NCI-H748 treated with DMSO at 0.1 percent for 48 hours (cell line): ENCODE results near the gene CEACAM7.
A peak's percentile ranks its signal among the peaks of the same experiment; 100 is the strongest.
"Not testable (repeated sequence)": the region's sequence is repeated elsewhere in the genome, so short reads cannot be mapped to it uniquely, and the experiment has no call there.

ENCODE experiments used
- DNase-seq: peaks from one replicate; lab custom pipeline; 2025; lab: John Stamatoyannopoulos, UW

CEACAM7 gene

DNA sequence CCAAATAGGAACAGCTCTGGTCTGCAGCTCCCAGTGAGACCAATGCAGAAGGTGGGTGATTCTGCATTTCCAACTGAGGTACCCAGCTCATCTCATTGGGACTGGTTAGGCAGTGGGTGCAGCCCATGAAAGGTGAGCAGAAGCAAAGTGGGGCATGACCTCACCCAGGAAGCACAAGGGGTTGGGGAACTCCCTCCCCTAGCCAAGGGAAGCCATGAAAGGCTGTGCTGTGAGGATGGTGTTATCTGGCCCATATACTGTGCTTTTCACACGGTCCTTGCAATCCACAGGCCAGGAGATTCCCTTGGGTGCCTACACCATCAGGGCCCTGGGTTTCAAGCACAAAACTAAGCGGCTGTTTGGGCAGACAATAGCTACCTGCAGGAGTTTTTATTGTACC lies 31.3 kb downstream of the CEACAM7 start:
- DNase-seq = not testable (repeated sequence)

DNA sequence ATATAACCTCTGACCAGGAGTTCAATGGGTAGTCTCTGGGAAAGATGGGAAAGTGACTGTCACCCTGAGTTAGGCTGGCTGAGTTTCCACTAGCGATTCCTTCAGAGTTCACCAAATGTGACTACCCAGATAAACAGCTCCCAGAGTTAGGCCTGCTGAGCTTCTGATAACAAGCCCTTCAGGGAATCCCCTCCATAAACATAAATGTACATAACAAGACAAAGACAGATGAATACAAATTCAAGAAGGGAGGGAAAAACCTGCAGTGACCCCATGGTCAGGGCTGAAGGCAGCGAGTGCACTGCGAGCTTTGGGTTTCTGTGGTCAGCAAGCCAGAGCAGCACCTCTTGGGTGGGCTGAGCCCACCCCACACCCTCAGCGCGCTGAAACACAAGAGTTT lies 35.8 kb downstream of the CEACAM7 start:
- DNase-seq = no peak

DNA sequence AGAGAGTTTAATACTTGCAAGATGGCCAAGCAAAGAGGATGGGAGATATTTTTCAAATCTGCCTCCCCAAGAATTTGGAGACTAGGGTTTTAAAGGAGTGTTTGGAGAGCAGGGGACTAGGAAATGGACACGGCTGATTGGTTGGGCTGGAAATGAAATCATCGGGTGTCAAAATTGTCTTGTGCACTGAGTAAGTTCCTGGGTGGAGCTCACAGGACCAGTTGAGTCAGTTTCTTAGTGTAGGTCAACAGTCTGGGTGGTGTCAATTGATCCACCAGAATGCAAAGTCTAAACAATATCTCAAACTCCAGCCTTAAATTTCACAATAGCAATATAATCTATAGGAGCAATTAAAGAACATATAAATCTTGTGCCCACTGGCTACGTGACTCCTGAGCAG lies 38.2 kb downstream of the CEACAM7 start:
- no peak for DNase-seq

DNA sequence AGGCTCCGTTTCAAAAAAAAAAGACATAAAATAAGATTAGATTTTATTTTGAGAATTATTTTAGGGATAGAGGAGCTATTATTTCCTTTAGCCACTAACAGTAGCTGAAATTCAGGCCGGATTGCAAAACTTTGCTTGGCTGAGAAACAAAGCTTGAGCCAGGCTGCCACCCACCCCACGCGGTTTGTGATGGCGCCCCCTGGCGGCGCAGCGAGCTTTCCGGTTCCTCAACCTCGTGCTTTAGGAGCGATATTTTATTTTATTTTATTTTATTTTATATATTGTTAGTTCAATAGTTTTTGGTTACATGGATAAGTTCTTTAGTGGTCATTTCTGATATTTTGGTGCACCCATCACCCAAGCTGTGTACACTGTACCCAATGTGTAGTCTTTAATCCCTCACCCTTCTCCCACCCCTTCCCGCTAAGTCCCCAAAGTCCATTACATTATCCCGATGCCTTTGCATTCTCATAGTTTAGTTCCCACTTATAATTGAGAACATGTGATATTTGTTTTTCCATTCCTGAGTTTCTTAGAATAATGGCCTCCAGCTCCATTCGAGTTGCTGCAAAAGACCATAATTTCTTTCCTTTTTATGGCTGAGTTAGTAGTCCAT lies 41.4 kb downstream of the CEACAM7 start:
- no peak for DNase-seq

DNA sequence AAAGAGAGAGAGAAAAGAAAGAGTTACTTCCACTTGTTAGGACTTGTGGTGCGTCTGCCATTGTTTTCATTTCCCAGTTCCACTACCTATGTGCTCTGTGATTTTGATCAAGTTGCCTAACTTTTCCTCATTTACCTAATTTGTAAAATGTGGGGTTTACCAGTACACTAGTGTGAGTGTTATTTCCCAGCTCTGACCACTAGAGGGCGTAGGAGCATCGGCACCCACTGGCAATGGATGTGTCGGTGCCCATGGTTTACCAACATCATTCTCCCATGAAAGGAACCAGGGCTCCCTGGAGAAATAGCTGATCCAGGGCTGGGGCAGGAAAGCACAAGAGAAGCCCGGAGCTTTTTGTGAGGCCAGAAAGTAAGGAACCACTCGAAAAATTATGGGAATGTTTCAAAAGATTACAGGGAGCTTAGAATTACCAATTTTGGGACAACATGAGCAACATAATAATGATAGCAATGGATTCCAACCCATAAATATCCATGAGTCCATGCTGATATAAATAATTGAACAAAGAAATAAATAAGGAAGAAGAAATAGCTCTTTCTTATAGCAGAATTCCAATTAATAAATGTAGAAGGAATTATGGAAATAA lies 46.1 kb downstream of the CEACAM7 start:
- peak; percentile 70 for DNase-seq

GRCh38 chr19:41638641-41639081 lies 49.4 kb downstream of the CEACAM7 start:
- DNase-seq = no peak

DNA sequence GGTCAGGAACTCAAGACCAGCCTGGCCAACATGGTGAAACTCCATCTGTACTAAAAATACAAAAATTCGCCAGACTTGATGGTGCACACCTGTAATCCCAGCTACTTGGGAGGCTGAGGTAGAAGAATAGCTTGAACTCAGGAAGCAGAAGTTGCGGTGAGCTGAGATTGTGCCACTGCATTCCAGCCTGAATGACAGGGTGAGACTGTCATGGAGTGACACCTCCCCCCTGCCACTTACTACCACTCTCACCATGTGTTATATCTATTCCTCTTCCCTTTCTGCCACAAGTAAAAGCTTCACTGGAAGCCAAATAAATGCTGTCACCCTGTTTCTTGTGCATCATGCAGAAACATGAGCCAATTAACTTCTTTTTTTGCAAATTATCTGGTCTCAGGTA lies 50.6 kb downstream of the CEACAM7 start:
- DNase-seq = no peak

- no peak for DNase-seq
These were observed 59.9 kb downstream of the CEACAM7 start for GRCh38 chr19:41627966-41628675.

GRCh38 chr19:41626877-41627276 lies 61.2 kb downstream of the CEACAM7 start, which contains the start of gene CEACAM4:
Gene CEACAM4, minus strand, starts transcription at chr19:41627074. Its CDS starts 111 bp downstream, at chr19:41626963.
- DNase-seq = no peak

DNA sequence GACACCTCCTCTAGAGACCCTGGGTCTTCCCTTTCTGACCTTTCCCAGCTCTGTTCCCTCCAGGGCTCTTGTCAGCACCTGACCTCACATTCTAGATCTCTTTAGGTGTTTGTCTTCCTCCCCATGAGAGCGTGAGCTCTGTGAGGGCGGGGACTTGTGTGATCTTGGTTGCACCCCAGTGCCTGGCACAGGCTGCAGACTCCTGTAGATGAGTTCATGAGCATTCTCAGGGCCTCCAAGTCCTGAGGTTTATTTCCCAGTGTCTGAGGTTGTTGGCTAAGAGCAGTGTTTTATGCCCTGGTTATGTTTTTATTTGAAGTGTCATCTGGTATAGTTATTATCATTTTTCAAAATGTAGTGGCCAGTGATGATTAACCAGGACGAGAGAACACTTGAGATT lies 61.8 kb downstream of the CEACAM7 start:
- DNase-seq = no peak

DNA sequence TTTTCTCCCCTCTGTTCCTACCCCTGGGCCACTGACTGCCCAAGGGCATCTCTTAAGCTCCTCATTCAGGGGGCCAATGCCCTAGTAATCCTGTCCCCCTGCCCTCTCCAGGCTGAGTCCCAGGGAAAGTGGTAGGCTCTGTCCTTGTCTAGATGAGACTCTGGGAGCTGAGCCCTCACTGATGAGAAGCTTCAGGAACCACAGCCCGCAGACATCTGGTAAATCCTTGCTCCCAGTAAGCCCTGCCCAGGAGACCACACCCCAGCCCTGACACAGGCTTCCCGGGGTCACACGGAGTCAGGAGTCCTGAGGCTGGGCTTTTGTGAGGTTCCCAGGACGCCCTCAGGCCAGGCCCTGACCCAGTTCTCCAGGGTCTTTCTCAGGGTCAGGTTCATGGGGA lies 63.1 kb downstream of the CEACAM7 start:
- no peak for DNase-seq

DNA sequence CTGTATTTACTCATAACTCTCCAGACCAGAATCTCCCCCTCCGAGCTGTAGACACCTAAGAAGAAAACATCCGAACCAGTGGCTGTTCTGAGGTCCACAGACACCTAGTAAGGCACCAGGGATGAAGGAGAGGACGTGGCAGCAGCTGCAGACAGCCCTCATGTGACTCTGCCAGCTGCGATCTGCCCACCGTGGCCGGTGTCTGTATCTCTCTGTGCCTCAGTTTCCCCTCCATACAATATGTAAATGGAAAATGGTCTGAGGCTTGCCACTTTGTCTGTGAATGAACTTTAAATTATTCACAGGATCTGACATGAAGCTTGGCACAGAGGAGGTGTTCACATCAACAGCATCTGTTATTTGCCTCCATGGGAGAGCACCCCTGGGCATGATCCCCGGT lies 63.6 kb downstream of the CEACAM7 start:
- DNase-seq = no peak

- DNase-seq = no peak
These were observed 64.7 kb downstream of the CEACAM7 start for GRCh38 chr19:41623360-41623759.
